NT2/D1 (cell line): ENCODE results near the gene ACTA2.

ENCODE experiments used
- SUZ12 ChIP-seq: IDR thresholded peaks from 2 replicates; pipeline ENCODE4 v1.6.1; 2011; ENCODE audit not compliant: insufficient read length, insufficient read depth; ENCODE audit errors: extremely low read depth
- YY1 ChIP-seq: IDR thresholded peaks from 2 replicates; pipeline ENCODE4 v1.6.1; 2011; ENCODE audit not compliant: insufficient read length, insufficient read depth
- ZNF274 ChIP-seq: IDR thresholded peaks from 2 replicates; pipeline ENCODE4 v1.6.1; 2011; ENCODE audit warnings: mild to moderate bottlenecking, low read depth, low read length

- no peak for TF ChIP-seq SUZ12
- no peak for TF ChIP-seq YY1
- TF ChIP-seq ZNF274: no peak
These were observed 52.7 kb downstream of the ACTA2 start for GRCh38 chr10:88899886-88900285.
